Endothelial cell of umbilical vein (primary cell): Measurements from ENCODE around the gene PRDM1. TPM values are rescaled to one million over a fixed set of nuclear protein-coding genes. Genes with fewer than 3 reads are reported as not detected.

Experiments
- BruUV-seq: library from RNA; stranded (reverse); fragments of 400-500 nt; replicated peaks from 2 replicates; lab custom pipeline; 2021; lab: Mats Ljungman, UMichigan
- CTCF ChIA-PET: fragments of 300-600, 350-600 bp; sonication (Branson Sonifier 250); formaldehyde crosslinking; loops from one replicate; lab custom pipeline; 2021; ENCODE audit warnings: antibody characterized with exemption, inconsistent platforms; lab: Charles Lee
- POLR2A ChIA-PET: fragments of 300-600, 350-600 bp; sonication (Branson Sonifier 250); formaldehyde crosslinking; loops from one replicate; lab custom pipeline; 2021; ENCODE audit warnings: antibody characterized with exemption, inconsistent platforms; lab: Charles Lee
- DNase-seq: peaks from one replicate; pipeline ENCODE4 v3.0.0-alpha.2; 2011; ENCODE audit warnings: low read depth, low spot score
- FAIRE-seq: peaks from 2 replicates; lab custom pipeline; 2011; peaks lifted over from hg19 to GRCh38; lab: Jason Lieb, UNC
- H2AFZ ChIP-seq: 2 replicates; pipeline ENCODE4 v1.6.0; 2012; ENCODE audit warnings: low read depth, low read length, control low read depth, inconsistent platforms
- H3K27ac ChIP-seq: 2 replicates; pipeline ENCODE4 v1.5.1; 2011; ENCODE audit warnings: low read depth, mild to moderate bottlenecking, control low read depth, low read length, moderate library complexity; ENCODE audit not compliant: insufficient read depth
- H3K27me3 ChIP-seq, 2 experiments: 2 replicates each; pipeline versions ENCODE4 v1.6.0 to v1.6.1; 2011; ENCODE audit warnings: low read length in 2 of 2, mixed read lengths in 1 of 2; ENCODE audit not compliant: control insufficient read depth in 2 of 2, insufficient read depth in 2 of 2
- H3K36me3 ChIP-seq, 2 experiments: 2 replicates in 1 of 2; 3 replicates in 1 of 2; pipeline ENCODE4 v1.5.1; 2011; ENCODE audit warnings: low read length in 2 of 2, mild to moderate bottlenecking in 1 of 2, moderate library complexity in 1 of 2; ENCODE audit not compliant: control insufficient read depth in 2 of 2, insufficient read depth in 2 of 2; ENCODE audit errors: extremely low read depth in 1 of 2
- H3K4me1 ChIP-seq: 3 replicates; pipeline ENCODE4 v1.5.1; 2011; ENCODE audit warnings: mild to moderate bottlenecking, low read length; ENCODE audit not compliant: control insufficient read depth, insufficient read depth; ENCODE audit errors: extremely low read depth
- H3K4me2 ChIP-seq: 2 replicates; pipeline ENCODE4 v1.6.1; 2011; ENCODE audit warnings: low read length, control low read depth, mixed read lengths; ENCODE audit not compliant: insufficient read depth
- H3K4me3 ChIP-seq, 3 experiments: fragments of 200-600 bp in 1 of 3; sonication (generic), shearing (Covaris generic) in 1 of 3; replicated peaks in 1 of 3; 2 replicates each; pipeline ENCODE4 v1.5.1; 2011 to 2016; ENCODE audit warnings: control low read depth in 3 of 3, low read length in 3 of 3, mild to moderate bottlenecking in 2 of 3, inconsistent platforms in 1 of 3, low read depth in 1 of 3, moderate library complexity in 1 of 3; ENCODE audit not compliant: insufficient read depth in 1 of 3
- H3K79me2 ChIP-seq: 2 replicates; pipeline ENCODE4 v1.6.0; 2012; ENCODE audit warnings: low read length, inconsistent platforms; ENCODE audit not compliant: control insufficient read depth, insufficient read depth
- H3K9ac ChIP-seq: replicated peaks from 2 replicates; pipeline ENCODE3; 2011; ENCODE audit warnings: low read length, control low read depth; ENCODE audit not compliant: insufficient read depth; ENCODE audit errors: extremely low read depth
- H3K9me1 ChIP-seq: replicated peaks from 3 replicates; pipeline ENCODE4 v1.6.0; 2011; ENCODE audit warnings: mild to moderate bottlenecking, low read length; ENCODE audit not compliant: control insufficient read depth, insufficient read depth; ENCODE audit errors: extremely low read depth
- H3K9me3 ChIP-seq: replicated peaks from 2 replicates; pipeline ENCODE4 v1.5.1; 2012; ENCODE audit warnings: low read length, inconsistent platforms; ENCODE audit not compliant: control insufficient read depth, insufficient read depth
- H4K20me1 ChIP-seq: replicated peaks from 2 replicates; pipeline ENCODE3; 2011; ENCODE audit warnings: mild to moderate bottlenecking, low read length; ENCODE audit not compliant: control insufficient read depth, insufficient read depth; ENCODE audit errors: extremely low read depth
- EZH2 ChIP-seq: IDR thresholded peaks from 2 replicates; pipeline ENCODE4 v1.6.1; 2012; ENCODE audit warnings: borderline replicate concordance, low read depth, mild to moderate bottlenecking, moderate library complexity, low read length, inconsistent platforms; ENCODE audit not compliant: severe bottlenecking
- FOS ChIP-seq: IDR thresholded peaks from 2 replicates; pipeline ENCODE4 v1.6.1; 2011; ENCODE audit warnings: mild to moderate bottlenecking, low read length, moderate library complexity, borderline replicate concordance; ENCODE audit not compliant: insufficient read depth
- GATA2 ChIP-seq: IDR thresholded peaks from 2 replicates; pipeline ENCODE4 v1.7.0; 2011; ENCODE audit warnings: low read depth, mild to moderate bottlenecking, moderate library complexity, mixed read lengths, low read length; ENCODE audit not compliant: insufficient read length, insufficient read depth
- JUN ChIP-seq: IDR thresholded peaks from 2 replicates; pipeline ENCODE4 v1.6.1; 2011; ENCODE audit warnings: borderline replicate concordance, low read depth; ENCODE audit not compliant: insufficient read length, insufficient read depth
- MYC ChIP-seq: IDR thresholded peaks from one replicate; pipeline ENCODE4 v1.6.1; 2011; ENCODE audit warnings: mild to moderate bottlenecking, low read depth, low read length
- POLR2A ChIP-seq: IDR thresholded peaks from 2 replicates; pipeline ENCODE4 v1.6.1; 2012; ENCODE audit warnings: low read depth, mild to moderate bottlenecking, control low read depth, low read length
- POLR2AphosphoS5 ChIP-seq: IDR thresholded peaks from 2 replicates; pipeline ENCODE4 v1.6.1; 2012; ENCODE audit warnings: low read depth, mild to moderate bottlenecking, control low read depth, low read length, moderate library complexity; ENCODE audit not compliant: insufficient read depth
- dilution Hi-C: fragments of 300-500 bp; cut with MboI; formaldehyde crosslinking; loops from one replicate; pipeline ENCODE4 v1.15.0; 2019; ENCODE audit warnings: low sequenced_read_pairs; ENCODE audit not compliant: extremely low pct_ligation_motif_present
- intact Hi-C: fragments of 100-400 bp; cut with micrococcal nuclease; formaldehyde crosslinking; loops from one replicate; pipeline ENCODE4 v1.10.0; 2022
- polyA plus RNA-seq, 4 experiments: library from polyadenylated mRNA; depleted of rRNA in 3 of 4; stranded (reverse) in 3 of 4; unstranded in 1 of 4; fragments of >200 nt; gene quantifications; 2 replicates each; pipeline versions ENCODE4 v1.2.1 to v1.2.3, GENCODE V29; 2011 to 2012; ENCODE audit warnings: missing spikeins in 1 of 4
- total RNA-seq: library from RNA; stranded (reverse); gene quantifications from 2 replicates; pipeline ENCODE4 v1.2.3, GENCODE V29; 2021
- TF ChIP-seq, protein P1 (sequence below), 2 donors: IDR thresholded peaks; 1 replicate in 1 of 2; 2 replicates in 1 of 2; pipeline ENCODE4 v1.5.1; 2011; ENCODE audit warnings: low read length in 2 of 2, mild to moderate bottlenecking in 2 of 2, moderate library complexity in 2 of 2, control low read depth in 1 of 2, inconsistent platforms in 1 of 2, low read depth in 1 of 2; ENCODE audit not compliant: insufficient read depth in 1 of 2; ENCODE audit errors: extremely low read depth in 1 of 2
- TF ChIP-seq, protein P2 (sequence below): IDR thresholded peaks from 2 replicates; pipeline ENCODE4 v1.6.1; 2011; ENCODE audit not compliant: insufficient read depth, insufficient read length

PRDM1 gene
- total and polyA plus RNA-seq, 2 donors (not counting 3 experiments of a cell fraction or from before 2014, with no cell fraction given), result 0.36 to 2.7 TPM

DNA sequence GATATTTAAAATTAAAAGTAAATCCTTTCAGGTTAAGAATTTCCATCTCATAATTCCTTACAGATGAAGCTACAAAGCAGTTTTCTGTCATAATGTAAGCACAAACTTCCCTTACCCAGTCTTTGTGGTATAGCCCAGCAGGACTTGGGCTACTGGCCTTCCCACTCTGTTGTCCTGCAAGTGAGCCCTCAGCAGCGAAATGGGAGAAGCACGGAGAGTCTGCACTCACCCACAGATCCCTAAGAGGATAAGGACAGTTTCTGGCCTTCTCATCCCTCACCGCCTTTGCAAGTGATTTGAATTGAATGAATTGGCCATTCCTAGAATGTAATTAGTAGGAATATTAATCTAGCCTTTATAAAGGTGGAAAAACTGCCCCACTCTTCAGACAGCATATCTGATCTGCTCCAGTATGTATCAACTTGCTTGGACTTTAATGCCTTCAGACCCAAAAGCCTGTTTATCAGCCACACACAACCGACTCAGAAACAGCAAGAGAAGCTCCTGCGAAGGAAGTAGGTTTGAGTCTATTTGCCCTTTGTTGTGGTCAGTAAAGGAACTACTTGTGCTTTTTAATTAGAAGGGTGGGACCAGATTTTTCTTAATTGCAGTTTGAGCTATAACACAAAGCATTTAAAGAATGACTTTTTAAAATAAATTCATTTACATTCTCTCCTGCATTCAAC lies 29.9 kb upstream of the PRDM1 start:
- peaks cover 2 to 7% of the 10 kb centered on the region in 2 experiments for H3K27me3 ChIP-seq
- POLR2A ChIA-PET, result no interaction called here
- no peak overlapping the region for H3K9ac ChIP-seq
- DNase-seq, result no peak
- H3K4me3 ChIP-seq, result no peak overlapping the region
- dilution Hi-C loops, result no loop called here
- no TSS peak for BruUV-seq
- H3K79me2 ChIP-seq, result no peaks in the 10 kb centered on the region
- FAIRE-seq, result no peak
- H3K4me2 ChIP-seq, result no peak overlapping the region
- no peaks in the 10 kb centered on the region for H3K9me1 ChIP-seq
- H3K9me3 ChIP-seq, result no peaks in the 10 kb centered on the region
- TF ChIP-seq, protein P1, sequence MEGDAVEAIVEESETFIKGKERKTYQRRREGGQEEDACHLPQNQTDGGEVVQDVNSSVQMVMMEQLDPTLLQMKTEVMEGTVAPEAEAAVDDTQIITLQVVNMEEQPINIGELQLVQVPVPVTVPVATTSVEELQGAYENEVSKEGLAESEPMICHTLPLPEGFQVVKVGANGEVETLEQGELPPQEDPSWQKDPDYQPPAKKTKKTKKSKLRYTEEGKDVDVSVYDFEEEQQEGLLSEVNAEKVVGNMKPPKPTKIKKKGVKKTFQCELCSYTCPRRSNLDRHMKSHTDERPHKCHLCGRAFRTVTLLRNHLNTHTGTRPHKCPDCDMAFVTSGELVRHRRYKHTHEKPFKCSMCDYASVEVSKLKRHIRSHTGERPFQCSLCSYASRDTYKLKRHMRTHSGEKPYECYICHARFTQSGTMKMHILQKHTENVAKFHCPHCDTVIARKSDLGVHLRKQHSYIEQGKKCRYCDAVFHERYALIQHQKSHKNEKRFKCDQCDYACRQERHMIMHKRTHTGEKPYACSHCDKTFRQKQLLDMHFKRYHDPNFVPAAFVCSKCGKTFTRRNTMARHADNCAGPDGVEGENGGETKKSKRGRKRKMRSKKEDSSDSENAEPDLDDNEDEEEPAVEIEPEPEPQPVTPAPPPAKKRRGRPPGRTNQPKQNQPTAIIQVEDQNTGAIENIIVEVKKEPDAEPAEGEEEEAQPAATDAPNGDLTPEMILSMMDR (IDR thresholded peaks at IDR 0.05; ENCODE audit: extremely low read depth in 1 of 2, insufficient read depth in 1 of 2, low read depth in 1 of 2, low read length in 2 of 2), result no peak
- no peak for TF ChIP-seq POLR2A
- TF ChIP-seq JUN, result no peak
- TF ChIP-seq MYC, result no peak
- no peak for TF ChIP-seq FOS
- no peak for TF ChIP-seq EZH2
- TF ChIP-seq GATA2, result no peak
- TF ChIP-seq, protein P2, sequence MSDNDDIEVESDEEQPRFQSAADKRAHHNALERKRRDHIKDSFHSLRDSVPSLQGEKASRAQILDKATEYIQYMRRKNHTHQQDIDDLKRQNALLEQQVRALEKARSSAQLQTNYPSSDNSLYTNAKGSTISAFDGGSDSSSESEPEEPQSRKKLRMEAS, result no peak
- no peak for TF ChIP-seq POLR2AphosphoS5
- no peak overlapping the region for H3K27ac ChIP-seq
- CTCF ChIA-PET, result no interaction called here
- intact Hi-C loops, result no loop called here
- H3K4me1 ChIP-seq, result no peaks in the 10 kb centered on the region
- H4K20me1 ChIP-seq, result no peaks in the 10 kb centered on the region
- no peak overlapping the region for H2AFZ ChIP-seq
- no peaks in the 10 kb centered on the region for H3K36me3 ChIP-seq
